A673 (cell line): ENCODE results near the gene TSC22D3.

Source experiments
- CTCF ChIP-seq: fragments of 300-800, 200-600 bp; sonication (generic); conservative IDR thresholded peaks from 2 replicates; pipeline ENCODE4 v1.5.1; 2017; ENCODE audit warnings: low read depth, mild to moderate bottlenecking, antibody characterized with exemption, low read length, moderate library complexity, mixed read lengths
- EZH2 ChIP-seq: fragments of 200-600 bp; sonication (generic); IDR thresholded peaks from 2 replicates; pipeline ENCODE4 v1.6.1; 2017; ENCODE audit warnings: borderline replicate concordance, low read depth, mild to moderate bottlenecking, mixed read lengths, antibody characterized with exemption, low read length; ENCODE audit not compliant: poor library complexity, severe bottlenecking

- TF ChIP-seq CTCF (no peak), EZH2 (no peak)
These were observed 1.9 kb upstream of the TSC22D3 start, which contains the start of gene NCBP2L for GRCh38 chrX:107777536-107777832.
